Fibroblast of gingiva (primary cell): ENCODE measurements around the gene WHRN.

Experiments used
- DNase-seq: peaks from one replicate; pipeline ENCODE4 v3.0.0-alpha.2; 2011; ENCODE audit warnings: low read depth

Gene WHRN

DNA sequence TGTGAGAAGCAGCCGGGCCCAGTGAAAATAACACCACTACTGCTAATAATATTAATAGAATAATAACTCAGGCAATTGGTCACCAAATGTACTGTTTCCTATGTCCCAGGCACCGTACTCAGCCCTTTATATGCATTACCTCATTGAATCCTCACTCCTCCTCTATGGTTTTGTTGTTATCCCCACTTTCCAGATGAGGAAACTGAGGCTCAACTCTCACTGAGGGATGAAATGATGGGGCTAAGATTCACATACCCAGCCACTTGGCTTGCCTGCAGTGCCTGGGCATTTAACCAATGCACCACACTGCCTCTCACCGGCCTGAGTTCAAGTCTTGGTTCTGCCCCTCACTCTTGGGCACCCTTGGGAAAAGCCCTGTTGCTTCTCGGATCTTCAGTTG, 34.1 kb downstream of the WHRN start:
- no peak for DNase-seq

DNA sequence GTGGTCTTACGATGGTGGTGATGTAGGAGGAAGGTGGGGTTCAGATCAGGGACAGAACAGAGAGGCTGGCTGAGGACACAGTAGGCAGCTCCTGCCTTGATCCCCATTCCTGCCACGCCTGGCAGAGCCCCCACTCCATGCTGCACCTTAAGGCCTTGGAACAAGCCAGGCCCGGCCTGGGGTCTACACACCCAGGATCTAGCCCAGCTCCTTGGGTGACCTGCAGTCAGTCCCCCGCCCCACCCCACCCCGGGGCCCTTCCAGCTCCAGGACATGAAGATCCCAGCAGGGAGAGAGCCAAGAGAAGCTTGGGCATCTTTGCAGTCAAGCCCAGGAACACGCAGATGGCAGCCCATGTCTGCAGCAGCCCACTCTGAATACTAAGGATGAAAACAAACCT, 34.7 kb downstream of the WHRN start:
- no peak for DNase-seq

DNA sequence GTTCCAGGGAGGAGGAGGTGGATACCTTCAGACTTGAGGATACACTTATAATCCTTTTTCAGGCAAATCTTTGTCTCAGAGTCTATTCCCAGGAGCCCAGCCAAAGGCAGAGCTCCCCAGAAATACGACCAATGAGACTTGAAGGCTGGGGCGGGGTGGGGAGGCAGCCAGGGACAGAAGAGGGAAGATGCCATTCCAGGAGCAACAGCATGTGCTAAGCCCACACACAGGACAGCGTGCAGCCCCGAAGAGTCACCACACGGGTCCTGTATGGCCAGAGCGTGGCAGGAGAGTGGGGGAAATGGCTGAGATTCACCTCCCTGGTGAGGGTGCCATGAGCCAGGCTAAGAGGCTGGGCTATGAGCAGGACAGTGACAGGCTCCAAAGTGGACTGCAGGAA, 35.2 kb downstream of the WHRN start:
- no peak for DNase-seq

DNA sequence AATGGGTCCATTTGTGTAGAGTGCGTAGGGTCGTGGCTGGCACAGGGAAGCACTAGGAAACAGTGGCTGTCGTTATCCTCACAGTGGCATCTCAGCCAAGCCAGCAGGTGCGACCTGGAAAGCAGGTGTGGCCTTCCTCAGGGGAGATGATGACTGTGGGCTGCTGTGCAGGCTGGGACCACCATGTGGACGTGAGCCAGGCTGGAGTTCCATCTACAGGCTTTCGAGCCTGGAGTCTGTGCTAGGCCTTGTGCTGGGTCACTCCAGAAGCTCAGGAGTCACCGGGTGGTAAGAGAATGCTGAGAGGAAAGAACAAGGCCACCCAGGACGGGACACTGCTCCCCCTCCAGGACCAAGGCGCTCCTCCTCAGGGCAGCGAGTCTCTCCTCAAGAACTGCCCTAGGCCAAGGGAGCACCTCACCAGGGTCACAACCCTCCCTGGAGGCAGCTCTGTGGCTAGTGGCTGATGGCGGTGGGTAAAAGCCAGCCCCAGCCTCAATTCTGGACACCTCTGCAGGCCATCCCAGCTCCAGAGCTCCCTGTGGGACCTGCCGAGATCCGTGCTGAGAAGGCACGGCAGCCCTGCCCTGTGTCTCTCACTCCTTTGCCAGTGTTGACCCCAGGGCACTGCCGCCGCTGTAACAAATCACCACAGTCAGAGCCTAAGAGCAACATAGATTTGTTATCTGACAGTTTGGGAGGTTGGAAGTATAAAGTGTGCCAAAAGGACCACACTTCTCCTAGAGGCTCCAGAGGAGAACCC, 36.0 kb downstream of the WHRN start:
- DNase-seq: no peak

DNA sequence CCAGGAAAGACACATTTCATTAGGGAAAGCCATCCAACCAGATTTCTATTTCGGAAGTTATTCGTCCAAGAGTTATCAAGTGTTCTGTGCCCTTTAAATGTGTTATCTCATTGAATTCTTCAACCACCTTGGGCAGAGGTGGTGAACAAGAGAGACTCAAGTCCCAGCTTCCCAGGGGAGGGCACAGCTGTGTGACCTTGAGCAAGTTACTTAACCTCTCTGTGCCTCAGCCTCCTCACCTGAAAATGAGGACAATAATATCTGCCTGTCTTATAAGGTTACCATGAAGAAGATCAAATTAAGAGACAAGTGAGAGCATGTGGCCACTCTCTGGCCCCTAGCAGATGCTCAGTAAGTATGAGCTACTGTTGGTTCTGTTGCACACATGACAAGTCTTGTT, 37.4 kb downstream of the WHRN start:
- DNase-seq: no peak

DNA sequence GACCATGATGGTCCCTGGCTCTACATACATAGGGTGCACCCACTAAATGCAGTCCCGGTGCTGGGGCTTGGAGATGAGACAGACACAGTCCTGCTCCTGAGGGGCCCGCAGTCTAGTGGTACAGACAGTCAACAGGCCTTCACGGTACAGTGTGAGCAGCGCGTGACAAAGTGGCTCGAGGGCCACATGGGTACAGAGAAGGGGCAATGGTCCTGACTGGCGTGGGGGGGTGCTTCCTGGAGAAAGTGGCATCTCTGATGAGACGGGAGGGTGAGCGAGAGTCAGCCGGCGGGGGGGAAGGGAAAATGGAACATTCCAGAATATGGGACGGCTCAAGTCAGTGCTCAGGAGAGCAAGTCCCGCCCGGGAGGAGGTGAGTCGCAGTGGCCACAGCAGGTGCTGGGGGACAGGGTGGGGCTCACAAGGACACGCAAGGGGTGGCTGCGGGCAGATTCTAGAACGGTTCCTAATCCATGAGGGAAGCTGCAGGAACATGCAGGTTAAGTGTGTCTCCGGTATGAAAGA, 38.0 kb downstream of the WHRN start:
- no peak for DNase-seq

DNA sequence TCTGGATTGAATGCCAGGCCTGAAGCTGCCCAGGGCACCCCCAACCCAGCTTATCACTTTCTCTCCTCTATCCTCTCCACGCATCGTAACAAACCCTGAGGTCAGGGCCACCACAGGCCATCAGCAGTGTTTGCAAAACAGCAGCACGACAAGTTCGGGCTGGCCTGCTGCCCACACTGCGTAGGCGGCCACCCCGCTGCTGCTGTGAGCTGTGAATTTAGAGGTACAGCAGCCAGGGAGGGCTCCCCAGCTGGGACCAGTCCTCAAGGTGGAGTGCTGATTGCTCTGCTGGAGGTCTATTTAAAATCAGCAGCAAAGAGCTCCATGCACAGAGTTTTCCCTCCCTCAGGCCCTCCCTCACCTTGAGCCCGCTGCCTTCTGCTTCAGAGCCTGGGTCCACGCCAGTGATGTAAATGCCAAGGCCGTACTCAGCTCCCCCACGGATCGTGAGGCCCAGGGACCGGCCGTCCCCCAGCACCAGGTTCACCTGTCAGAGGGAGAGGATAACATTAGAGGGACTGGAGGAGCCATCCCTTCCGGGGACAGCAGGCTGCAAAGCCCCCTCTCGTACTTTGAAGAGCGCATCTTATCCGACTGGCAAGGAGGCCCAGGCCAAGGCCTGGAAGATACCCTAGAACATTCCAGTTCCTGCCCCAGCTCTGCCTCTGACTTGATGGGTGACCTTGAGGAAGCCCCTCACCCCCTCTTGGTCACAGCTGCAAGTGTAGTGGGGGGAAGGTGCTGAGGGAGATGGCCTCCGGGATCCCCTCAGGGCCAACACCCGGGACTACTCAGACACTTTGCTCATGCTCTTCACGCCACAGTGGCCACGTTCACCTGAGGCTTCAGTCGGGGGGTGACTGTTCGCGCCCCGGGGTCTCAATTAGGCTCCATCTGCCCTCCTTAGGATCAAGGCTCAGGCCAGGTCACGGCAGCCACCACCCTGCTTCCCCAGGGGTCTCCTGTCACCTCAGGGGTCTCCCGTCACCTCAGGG, 39.1 kb downstream of the WHRN start:
- no peak for DNase-seq

DNA sequence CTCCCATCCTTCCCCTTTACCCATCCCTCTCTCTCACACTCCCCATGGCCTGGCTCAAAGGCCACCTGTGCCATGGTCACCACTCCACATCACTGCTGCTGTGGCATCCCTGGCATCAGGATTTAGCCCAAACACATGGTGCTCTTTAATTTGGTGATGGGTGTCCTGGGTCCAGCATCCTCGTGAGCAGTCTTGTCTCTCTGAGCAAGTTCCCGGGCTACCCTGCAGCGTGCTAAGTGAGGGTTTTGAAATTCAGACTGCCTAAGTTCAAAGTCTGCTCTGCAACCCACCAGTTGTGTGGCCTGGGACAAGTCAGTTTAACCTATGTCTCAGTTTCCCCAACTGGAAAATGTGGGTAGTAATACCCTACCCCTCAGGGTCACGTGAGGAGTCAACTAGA, 39.9 kb downstream of the WHRN start:
- DNase-seq: no peak

DNA sequence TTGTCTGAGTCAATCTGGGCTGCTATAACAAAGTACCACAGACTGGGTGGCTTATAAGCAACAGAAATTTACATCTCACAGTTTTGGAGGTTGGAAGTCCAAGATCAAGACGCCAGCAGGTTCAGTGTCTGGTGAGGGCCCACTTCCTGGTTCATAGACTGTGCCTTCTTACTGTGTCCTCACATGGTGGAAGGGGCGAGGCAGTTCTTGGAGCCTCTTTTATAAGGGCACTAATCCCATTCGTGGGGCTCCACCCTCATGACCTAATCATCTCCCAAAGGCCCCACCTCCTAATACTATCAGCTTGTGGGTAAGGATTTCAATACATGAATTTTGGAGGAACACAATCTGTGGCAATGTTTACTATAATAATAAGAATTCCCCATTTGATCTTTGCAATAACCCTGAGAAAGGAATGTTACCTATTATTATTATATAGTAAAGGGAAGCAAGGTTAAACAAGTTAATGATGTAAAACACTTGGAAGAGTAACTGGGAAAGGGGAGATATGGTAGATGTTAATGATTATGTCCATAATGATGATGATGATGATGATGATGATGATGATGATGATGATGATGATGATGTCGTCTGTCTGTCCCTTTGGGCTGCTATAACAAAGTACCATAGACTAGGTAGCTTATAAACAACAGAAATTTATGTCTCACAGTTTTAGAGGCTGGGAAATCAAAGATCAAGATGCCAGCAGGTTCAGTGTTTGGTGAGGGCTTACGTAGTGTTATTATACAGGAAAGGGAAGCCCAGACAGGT, 40.8 kb downstream of the WHRN start:
- no peak for DNase-seq

DNA sequence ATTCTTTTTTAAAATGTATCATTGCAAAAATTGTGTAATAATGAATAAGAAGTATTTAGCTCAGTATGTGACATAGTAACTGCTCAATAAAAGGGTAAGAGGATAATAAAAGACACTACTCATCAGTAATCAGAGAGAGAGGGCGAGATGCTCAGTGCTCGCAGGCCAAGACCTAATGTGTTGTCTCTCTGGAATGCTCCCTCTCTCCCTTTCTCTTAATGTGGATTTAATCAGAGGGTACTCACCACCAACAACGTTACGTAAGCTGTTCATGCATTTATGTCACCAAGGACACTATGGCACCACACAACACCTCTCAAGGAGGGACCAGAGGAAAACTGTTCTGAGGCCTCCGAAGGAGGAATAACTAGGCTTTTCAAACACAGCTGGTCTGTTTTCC, 42.5 kb downstream of the WHRN start:
- DNase-seq: peak; percentile 11

DNA sequence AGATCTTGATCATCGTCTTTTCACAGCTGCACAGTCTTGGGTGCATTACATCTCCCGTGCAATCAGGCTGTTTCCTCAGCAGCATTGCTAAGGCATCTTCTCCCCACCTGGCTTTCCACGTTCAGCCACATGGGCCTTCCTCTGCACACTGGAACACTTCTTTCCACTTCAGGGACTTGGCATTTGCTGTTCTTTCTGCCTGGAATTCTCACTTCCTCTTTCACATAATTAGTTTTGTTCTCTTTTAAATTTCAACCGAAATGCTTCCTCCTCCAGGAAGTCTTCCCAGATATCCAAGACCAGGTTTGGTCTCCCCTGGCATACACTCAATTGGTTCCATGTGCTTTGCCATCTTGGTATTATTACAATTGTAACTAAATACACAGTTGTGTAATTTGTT, 43.8 kb downstream of the WHRN start:
- DNase-seq: no peak

DNA sequence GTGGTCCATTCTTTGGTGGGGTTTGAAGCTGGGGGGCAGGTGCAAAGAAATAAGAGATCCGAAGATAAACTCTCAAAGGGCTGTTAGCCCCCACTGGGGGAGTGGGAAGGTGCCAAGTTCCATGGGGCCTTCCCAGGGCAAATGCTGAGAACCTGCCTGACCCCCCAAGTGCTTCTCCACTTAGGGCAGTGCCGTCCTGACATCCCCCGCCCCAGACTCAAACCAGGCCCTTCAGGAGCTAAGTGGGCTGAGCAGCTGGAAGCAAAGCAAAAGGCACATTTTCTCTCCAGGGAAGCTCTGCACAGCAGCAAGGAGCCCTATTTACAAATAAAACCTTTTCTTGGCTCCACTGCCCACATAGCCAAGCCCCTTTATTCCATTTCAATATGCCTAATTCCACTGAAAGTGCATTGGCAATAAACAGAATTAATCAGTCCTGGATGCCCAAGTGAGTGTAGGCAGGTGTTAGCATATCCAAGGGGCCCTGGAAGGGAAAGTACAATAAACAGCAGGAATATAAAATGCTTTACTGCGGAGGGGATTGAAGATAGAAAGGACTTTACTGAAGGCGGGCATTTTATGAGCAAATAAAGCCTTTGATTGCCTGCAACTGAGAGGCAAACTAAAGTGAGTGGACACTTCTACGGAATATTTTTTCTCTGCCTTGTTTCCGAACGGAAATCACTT, 44.6 kb downstream of the WHRN start:
- no peak for DNase-seq

DNA sequence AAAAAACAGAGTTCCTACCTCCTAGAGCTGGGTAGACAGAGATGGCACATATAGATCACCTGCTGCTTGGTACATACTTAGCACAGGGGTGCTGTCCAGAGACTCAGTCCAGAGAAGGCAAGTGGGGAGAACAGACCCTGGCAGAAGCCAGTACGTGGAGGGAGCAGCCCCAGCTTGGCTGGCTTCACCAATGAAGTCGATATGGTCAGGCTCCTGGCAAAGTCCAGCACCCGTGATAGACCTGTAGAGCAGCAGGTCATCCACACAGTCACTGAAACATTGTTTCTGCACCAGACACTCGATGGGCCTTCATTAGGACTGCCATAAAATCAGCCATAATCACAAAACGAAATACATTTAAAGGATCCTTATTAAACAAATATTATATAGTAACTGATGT, 45.8 kb downstream of the WHRN start:
- no peak for DNase-seq

DNA sequence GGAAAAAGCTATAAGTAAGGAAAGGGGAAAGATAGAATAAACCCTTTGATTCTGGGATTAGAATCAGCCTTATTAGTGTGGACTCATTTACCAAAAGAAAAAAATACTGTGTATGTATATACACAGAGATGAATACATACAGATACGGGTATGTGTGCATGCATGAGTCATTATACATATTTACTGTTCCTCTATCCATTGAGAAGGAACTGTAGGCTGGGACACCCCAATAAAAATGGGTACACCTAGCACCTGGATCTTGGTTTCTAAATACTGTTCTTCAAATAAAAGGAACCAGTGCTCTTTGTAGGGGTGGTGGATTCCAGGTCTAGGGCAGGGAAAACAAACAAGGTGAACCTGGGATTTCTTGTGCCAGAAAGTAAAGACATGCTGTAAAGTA, 48.3 kb downstream of the WHRN start:
- DNase-seq: no peak

DNA sequence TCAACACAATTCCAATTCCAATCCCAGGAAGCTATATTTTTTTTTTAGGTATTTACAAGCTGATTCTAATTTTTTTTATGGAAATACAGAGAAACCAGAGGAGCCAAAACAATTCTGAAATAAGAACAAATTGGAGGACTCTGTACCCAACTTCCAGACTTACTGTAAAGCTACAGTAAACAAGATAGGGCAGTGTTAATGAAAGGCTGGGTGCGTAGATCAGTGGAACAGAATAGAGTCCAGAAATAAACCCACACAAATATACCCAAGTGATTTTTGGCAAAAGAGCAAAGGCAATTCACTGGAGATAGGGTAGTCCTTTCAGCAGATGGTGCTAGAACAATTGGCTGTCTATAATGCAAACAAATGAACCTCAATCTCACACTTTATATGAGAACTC, 50.6 kb downstream of the WHRN start:
- DNase-seq: no peak

DNA sequence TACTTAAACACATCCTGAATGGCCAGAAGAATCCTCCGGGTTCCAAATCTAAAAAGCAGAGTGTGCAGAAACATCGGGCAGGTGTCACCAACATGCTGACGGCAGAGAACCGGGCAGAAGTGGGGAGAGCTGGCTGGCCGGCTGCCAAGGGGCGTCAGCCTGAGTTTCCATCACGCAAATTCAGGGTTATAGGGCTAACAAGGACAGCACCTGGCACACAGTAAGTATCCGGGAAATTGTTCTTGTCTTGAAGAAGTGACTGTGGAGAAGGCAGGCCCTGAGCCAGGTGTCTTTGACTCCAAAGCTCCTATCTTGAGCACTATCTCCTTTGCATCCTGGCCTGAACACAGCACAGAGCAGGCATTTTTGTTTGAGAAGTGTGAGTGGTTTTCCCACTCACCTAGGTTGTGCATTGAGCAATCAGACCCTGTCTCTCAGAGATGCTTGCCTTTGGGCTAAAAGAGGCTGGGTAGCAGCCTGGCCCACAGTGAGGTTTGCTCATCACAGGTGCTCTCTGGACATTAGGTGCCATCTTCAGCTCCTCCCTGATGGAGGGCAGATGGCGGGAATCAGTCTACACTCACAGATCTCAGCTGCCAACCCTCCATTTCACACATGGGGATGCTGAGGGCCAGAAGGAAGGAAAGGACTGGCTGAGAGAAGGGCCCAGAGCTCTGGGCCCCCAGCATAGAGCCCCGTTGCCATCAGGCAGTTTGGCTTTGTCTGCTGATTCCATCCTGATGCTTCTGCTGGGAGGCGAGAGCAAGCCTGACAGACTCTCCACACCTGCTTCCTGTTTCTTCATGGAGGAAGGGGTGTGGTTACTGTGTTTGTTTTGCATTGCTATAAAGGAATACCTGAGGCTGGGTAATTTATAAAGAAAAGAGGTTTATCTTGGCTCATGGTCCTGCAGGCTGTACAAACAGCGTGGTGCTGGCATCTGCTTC, 52.8 kb downstream of the WHRN start:
- no peak for DNase-seq

DNA sequence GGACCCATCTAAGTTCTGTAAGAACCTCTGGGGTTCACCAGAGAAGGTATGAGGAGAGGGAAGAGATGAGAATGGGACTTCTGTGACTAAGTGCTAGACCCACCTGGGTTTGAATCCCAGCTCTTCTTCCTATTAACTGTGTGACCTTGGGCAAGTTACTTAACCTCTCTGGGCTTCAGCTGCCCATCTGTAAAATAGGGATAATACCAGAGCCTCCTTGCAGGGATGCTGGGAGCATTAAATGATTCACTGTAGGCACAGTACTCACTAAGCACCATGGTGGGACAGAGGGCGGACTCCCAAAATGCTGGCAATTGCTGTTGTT, 53.6 kb downstream of the WHRN start:
- DNase-seq: no peak

DNA sequence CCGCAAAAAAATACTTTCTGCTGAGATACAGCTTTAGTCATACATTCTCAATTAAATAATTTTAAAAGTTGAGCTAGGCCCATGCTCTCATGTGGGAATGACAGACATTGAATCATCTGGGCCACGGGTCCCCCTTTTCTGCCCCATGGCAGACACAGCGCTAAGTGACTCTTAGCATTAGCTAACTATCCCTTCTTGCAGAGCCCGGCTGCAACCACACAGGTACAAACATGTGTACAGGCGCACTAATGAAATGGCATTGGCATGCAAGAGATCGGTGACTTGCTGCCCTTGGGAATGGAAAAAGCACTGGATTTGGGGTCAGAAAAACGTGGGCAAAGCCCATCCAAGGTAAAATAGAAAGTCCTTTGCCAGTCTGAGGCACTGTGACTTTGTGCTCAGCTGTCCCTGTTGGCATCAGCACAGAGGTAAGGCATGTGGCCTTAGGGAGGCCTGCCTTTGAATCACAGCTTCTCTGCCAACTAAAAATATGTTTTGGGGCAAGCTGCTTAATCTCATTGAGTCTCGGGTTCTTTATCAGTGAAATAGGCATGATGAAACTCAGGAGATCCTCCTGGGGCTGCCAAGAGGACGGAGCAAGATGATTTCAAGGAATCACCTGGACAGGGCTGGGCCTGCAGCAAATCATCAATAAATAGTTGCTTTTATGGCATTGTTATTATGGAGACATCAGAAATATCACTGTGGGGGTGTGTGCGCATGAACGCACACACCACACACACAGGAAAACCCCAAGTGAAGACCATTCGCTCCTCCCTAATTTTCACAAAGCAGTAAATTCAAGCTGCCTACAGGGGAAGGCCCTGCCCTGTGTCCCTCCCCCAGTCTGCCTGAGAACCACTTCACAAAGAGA, 54.2 kb downstream of the WHRN start:
- DNase-seq: no peak

DNA sequence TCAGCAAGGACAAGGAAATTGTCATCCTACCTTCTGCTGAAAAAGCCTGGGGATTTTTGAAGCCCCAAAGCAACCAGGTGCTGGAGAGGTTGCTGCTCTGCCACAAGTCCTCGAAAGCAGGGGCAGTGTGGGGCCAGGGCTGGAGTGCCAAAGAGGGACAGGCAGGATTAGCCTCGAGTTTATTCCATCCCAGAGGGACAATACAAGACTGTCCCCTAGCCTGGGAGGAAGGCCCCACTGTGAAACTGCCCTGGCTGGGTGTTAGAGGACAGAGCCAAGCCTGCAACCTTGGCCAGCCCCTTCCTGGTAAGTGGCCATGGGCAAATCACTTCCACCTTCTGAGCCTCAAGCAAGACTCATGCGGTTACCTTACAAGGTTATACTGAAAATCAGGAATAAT, 55.1 kb downstream of the WHRN start:
- DNase-seq: no peak

DNA sequence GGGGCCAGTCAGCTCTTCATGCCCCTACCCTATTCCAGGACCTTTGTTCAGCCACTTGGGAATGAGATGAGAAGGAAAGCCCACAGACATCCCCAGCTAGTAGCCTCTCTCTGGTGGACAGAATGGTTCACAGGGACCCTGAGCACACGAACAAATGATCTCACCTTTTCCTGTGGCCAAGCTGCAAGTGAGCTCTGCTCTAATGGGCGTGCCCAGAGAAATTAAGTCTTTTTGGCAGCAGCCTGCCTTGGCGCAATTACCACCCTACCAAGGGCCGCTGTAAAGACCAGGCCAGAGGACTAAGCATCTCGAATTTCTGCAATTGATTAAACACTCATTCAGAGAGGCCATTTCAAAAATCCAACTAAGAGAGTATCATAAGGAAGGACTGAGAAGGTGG, 56.0 kb downstream of the WHRN start:
- no peak for DNase-seq
